ENCODE results near the gene MYL4.
A peak's percentile ranks its signal among the peaks of the same experiment; 100 is the strongest.
"Not testable (repeated sequence)": the region's sequence is repeated elsewhere in the genome, so short reads cannot be mapped to it uniquely, and the experiment has no call there.

Gene MYL4

GRCh38 chr17:47221154-47221553 is 12.0 kb downstream of the MYL4 start:
- DNase-seq (ENCODE audit: low spot score) = no peak

GRCh38 chr17:47222047-47222446 is 12.9 kb downstream of the MYL4 start:
- DNase-seq (ENCODE audit: low spot score) = no peak

- no peak for DNase-seq (ENCODE audit: low spot score)
Measured at GRCh38 chr17:47223007-47223406, 13.9 kb downstream of the MYL4 start.

- DNase-seq (ENCODE audit: low spot score) = no peak
Measured at GRCh38 chr17:47223460-47223859, 14.3 kb downstream of the MYL4 start.

- not testable (repeated sequence) for DNase-seq (ENCODE audit: low spot score)
Measured at GRCh38 chr17:47224077-47224476, 14.9 kb downstream of the MYL4 start.

- DNase-seq (ENCODE audit: low spot score) = no peak
Measured at GRCh38 chr17:47224966-47225365, 15.8 kb downstream of the MYL4 start.

GRCh38 chr17:47225436-47225858 is 16.3 kb downstream of the MYL4 start:
- DNase-seq (ENCODE audit: low spot score) = no peak

GRCh38 chr17:47225911-47226688 is 17.0 kb downstream of the MYL4 start:
- DNase-seq (ENCODE audit: low spot score) = no peak

GRCh38 chr17:47227862-47228261 is 18.7 kb downstream of the MYL4 start:
- no peak for DNase-seq (ENCODE audit: low spot score)

- DNase-seq (ENCODE audit: low spot score) = peak; percentile 80
Measured at GRCh38 chr17:47229535-47230443, 20.6 kb downstream of the MYL4 start.

- DNase-seq (ENCODE audit: low spot score) = no peak
Measured at GRCh38 chr17:47230864-47231263, 21.7 kb downstream of the MYL4 start.

GRCh38 chr17:47231334-47231733 is 22.2 kb downstream of the MYL4 start:
- DNase-seq (ENCODE audit: low spot score) = no peak

GRCh38 chr17:47231866-47232265 is 22.7 kb downstream of the MYL4 start:
- no peak for DNase-seq (ENCODE audit: low spot score)

GRCh38 chr17:47232465-47232864 is 23.3 kb downstream of the MYL4 start:
- no peak for DNase-seq (ENCODE audit: low spot score)

GRCh38 chr17:47235506-47235905 is 26.4 kb downstream of the MYL4 start:
- no peak for DNase-seq (ENCODE audit: low spot score)

- no peak for DNase-seq (ENCODE audit: low spot score)
Measured at GRCh38 chr17:47235923-47236322, 26.8 kb downstream of the MYL4 start.

GRCh38 chr17:47237841-47238240 is 28.7 kb downstream of the MYL4 start:
- no peak for DNase-seq (ENCODE audit: low spot score)

- no peak for DNase-seq (ENCODE audit: low spot score)
Measured at GRCh38 chr17:47238321-47239010, 29.3 kb downstream of the MYL4 start.

- no peak for DNase-seq (ENCODE audit: low spot score)
Measured at GRCh38 chr17:47239619-47239966, 30.4 kb downstream of the MYL4 start.

- DNase-seq (ENCODE audit: low spot score) = no peak
Measured at GRCh38 chr17:47239967-47240651, 31.0 kb downstream of the MYL4 start.

GRCh38 chr17:47240806-47241205 is 31.7 kb downstream of the MYL4 start:
- no peak for DNase-seq (ENCODE audit: low spot score)

GRCh38 chr17:47242648-47243047 is 33.5 kb downstream of the MYL4 start:
- DNase-seq (ENCODE audit: low spot score) = no peak
